Stimulated activated CD8-positive, alpha-beta memory T cell treated with anti-CD3 and anti-CD28 coated beads, Interleukin-4, amount 100 ng/mL, for 24 hours (primary cell): ENCODE results near the gene POPDC2.
A peak's percentile ranks its signal among the peaks of the same experiment; 100 is the strongest.
"Not testable (repeated sequence)": the region's sequence is repeated elsewhere in the genome, so short reads cannot be mapped to it uniquely, and the experiment has no call there.

ENCODE experiments used
- DNase-seq: peaks from one replicate; pipeline ENCODE4 v3.0.0-alpha.2; 2020; ENCODE audit warnings: low read depth

The POPDC2 gene, protein sequence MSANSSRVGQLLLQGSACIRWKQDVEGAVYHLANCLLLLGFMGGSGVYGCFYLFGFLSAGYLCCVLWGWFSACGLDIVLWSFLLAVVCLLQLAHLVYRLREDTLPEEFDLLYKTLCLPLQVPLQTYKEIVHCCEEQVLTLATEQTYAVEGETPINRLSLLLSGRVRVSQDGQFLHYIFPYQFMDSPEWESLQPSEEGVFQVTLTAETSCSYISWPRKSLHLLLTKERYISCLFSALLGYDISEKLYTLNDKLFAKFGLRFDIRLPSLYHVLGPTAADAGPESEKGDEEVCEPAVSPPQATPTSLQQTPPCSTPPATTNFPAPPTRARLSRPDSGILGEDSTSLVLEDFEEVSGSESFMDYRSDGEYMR

DNA sequence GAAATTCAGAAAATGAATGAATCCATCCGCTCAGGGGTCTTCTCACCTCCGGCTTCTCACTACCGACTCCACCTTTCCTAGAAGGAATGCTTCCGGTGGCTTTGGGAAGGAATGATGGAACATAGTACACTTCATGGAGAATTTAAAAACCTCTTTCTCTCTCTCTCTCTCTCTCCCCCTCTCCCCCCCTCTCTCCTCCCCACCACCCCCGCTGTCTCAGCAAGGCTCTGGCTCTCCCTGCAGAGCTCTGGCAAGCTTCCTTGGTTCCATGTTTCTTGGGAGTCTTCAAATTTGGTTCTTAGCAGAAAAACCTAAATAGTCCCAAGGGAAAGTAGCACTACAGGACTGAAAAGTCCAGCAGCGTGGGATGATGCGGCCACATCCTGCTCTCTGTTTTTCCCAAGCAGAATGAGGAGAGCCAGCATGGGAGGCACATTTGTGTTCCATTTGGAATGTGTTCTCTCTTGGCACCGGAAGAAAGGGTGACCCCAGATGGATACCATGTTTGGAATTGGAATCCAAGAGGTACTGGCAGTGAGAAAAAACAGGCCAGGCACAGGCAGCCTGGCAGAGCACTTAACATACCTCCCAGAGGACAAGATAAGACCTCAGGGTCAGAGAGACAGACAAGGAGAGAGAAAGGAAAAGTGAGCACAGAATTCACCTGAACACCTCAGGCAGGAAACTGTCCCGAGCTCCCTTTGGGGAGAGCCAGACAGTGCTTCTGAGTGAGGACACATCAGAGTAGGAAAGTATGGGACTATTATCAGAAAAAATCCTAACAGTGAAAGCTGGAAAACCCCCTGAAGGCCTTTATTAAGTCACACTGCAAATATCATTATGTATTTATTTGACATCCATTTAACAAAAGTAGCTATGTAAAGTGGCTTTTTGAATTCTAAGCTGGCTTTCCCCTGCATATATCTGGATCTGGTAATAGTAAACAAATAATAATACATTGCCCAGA, at the start of gene POPDC2:
Gene POPDC2 (minus strand): TSS at position 116 of the 967 bp plus-strand sequence. CDS start 166 bp downstream, outside the sequence.
- no peak for DNase-seq

GRCh38 chr3:119703820-119704531, 43.6 kb upstream of the POPDC2 start:
- no peak for DNase-seq

GRCh38 chr3:119702530-119703527, 42.4 kb upstream of the POPDC2 start, which contains the start of gene CFAP91:
TSS of gene CFAP91 (plus strand) at chr3:119703022. CDS start at chr3:119703099, 77 bp downstream.
- peak; percentile 76 for DNase-seq

- no peak for DNase-seq
Measured at GRCh38 chr3:119700920-119701734, 40.7 kb upstream of the POPDC2 start.

DNA sequence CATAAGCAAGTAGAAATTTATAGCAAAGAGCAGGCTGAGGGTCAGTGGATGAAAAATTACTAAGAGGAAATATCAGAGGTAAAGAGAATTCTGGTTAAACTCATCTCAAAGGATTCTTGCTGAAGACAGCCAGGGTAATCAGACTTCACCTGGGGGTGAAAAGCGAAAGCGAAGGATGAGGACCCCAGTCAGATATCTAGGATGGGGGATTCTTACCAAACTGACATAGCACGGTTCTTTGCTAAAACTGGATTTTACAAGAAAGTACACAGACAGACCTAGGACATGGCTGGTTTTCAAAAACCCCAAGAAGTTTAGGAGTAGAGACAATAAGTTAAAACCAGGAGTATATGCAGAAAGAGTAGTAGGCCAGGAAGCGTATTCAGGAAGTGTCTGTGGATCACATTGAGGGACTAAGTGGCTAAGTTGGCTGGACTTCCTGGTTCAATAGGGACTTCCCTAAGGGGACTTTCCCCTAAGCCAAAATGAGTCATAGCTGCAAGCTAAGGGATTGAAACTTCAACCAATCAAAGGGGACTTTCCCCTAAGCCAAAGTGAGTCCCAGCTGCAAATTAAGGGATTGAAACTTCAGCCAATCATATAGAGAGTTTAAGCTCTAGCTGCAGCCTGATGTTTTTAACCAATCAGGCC, 40.0 kb upstream of the POPDC2 start:
- DNase-seq: no peak

- DNase-seq: no peak
Measured at GRCh38 chr3:119697394-119697793, 37.0 kb upstream of the POPDC2 start.

GRCh38 chr3:119695480-119695879, 35.1 kb upstream of the POPDC2 start:
- DNase-seq: no peak

DNA sequence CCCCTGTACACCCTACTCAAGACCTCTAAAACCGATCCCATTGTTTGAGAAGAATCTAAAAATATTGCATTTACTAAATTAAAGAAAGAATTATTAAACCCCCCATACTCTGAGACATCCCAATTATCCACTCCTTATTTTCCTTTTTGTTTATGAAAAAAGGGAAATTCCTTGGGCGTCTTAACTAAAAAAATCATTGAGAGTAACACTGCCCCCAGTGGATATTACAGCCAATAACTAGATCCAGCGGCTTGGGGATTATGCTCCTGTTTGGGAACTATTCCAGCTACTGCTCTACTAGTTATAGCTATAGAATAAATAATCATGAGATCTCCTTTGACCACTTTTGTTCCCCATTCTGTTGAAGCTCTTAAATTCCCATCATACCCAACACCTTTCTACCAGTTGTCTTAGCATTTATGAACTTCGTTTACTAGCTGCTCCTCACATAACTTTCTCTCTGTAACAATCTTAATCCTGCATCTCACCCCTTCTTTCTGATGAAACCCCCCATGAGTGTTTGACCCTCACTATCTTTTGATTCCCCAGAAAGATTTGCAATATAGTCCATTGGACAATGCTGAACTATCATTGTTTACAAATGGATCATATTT, 29.8 kb upstream of the POPDC2 start:
- DNase-seq: no peak

GRCh38 chr3:119683421-119683820, 23.0 kb upstream of the POPDC2 start:
- no peak for DNase-seq

GRCh38 chr3:119681279-119681678, 20.9 kb upstream of the POPDC2 start:
- no peak for DNase-seq

DNA sequence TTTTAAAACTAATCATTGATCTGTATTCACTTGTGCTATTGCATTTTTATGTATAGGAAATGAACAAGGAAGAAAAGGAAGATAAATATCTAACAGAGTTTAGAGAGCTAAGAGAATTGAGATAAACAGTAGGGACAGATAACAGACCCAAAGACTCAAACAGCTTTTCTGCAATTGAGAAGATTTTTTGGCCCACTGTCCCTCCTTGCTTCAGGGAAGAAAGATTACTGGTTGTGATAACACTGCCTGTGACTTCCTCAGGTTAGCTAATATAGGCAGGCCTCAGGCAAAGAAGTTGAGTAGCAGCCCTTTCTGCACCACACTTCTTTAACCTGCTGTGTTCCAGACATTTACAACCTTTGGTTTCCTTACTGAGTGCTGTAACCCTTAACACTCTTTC, 19.5 kb upstream of the POPDC2 start:
- no peak for DNase-seq

GRCh38 chr3:119678209-119678608, 17.8 kb upstream of the POPDC2 start:
- not testable (repeated sequence) for DNase-seq

DNA sequence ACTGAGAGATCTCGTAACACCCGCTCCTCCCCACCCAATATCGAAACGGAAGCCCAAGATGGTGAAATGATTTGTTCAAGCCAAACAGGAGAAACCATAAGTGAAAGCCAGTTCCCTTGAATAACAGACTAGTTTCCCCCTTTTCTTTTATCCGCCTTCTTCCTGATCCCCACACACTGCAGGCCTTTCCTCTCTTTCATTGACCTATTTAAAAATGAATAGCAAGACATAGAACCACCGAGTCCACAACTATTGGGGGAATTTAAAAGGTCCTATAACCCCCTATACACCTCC, 17.2 kb upstream of the POPDC2 start:
- no peak for DNase-seq

GRCh38 chr3:119676771-119677640, 16.6 kb upstream of the POPDC2 start, which contains the start of gene COX17:
TSS of gene COX17 (minus strand) at chr3:119677406. CDS start at chr3:119677310, 96 bp downstream.
- peak; percentile 91 for DNase-seq

- no peak for DNase-seq
Measured at GRCh38 chr3:119676020-119676419, 15.6 kb upstream of the POPDC2 start.

DNA sequence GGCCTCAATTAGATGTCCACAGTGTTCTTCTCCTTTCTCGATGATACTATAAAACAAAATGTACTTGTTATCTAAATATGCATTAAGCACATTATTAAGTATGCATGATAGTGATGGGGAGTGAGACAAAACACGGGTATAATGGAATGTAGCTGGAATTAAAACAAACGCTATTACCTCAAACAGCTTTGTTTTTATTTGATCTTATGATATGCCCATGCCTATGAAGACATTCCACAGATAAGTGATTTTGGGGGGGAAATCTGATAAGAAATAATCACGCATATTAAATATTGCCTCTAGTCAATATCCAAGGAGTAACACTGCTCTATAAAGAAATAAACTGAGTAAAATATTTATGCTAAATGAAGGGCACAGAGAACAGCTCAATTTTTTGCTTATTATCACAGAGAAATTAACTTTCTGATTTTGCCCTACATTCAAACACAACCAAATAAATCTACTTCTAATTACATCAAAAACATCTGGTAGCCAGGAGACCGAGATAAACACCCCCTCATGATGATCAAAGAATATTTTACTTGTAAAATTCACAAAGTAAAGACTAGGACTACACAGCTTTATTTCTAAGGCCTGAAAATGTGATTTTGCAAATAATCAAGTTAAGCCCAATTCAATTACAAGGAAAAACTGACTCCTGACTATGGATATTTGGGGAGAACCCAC, 14.9 kb upstream of the POPDC2 start:
- DNase-seq: no peak

DNA sequence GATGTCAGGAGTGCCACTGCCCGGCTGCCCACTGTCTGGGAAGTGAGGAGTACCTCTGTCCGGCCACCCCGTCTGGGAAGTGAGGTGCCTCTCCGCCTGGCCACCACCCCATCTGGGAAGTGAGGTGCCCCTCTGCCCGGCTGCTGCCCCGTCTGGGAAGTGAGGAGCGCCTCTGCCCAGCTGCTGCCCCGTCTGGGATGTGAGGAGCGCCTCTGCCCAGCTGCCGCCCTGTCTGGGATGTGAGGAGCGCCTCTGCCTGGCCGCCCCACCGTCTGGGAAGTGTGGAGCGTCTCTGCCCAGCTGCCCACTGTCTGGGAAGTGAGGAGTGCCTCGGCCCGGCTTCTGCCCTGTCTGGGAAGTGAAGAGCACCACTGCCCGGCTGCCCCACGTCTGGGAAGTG, 13.5 kb upstream of the POPDC2 start:
- no peak for DNase-seq

DNA sequence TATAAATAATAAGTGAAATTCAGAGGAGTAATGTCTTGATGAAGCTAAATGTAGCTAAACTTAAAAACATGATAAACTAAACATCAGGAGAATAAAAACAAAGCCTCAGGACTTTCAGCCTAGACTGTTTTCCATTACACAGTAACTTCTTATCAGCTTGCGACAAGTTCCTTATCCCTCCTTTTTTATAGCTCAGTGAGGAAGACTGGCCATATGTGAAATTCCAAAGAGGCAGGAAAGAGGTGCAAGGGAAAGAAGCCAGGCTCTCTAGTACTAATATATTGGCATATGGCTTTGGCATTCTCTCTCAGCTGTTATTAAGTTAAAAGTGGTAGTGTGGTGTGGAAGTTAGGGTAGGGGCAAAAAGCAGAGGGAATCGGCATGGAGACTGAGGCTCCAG, 12.4 kb upstream of the POPDC2 start:
- no peak for DNase-seq
